GM19035 (cell line): ENCODE data around the gene NPEPL1.

Experiments used
- ATAC-seq: cut with Tn5 transposase; IDR thresholded peaks from one replicate; pipeline ENCODE4 v1.9.1; 2021; ENCODE audit not compliant: unreplicated experiment

Gene NPEPL1

GRCh38 chr20:58700121-58700821, 7.7 kb downstream of the NPEPL1 start:
- ATAC-seq = no peak

- no peak for ATAC-seq
Observed at GRCh38 chr20:58700823-58701222, 8.2 kb downstream of the NPEPL1 start.

GRCh38 chr20:58701431-58702160, 9.0 kb downstream of the NPEPL1 start:
- no peak for ATAC-seq

- no peak for ATAC-seq
Observed at GRCh38 chr20:58702161-58702510, 9.5 kb downstream of the NPEPL1 start.

GRCh38 chr20:58702859-58703648, 10.5 kb downstream of the NPEPL1 start:
- ATAC-seq = no peak

GRCh38 chr20:58703765-58704371, 11.3 kb downstream of the NPEPL1 start:
- ATAC-seq = no peak

GRCh38 chr20:58705208-58705926, 12.8 kb downstream of the NPEPL1 start:
- no peak for ATAC-seq

- no peak for ATAC-seq
Observed at GRCh38 chr20:58706150-58706892, 13.7 kb downstream of the NPEPL1 start.

GRCh38 chr20:58706975-58707681, 14.5 kb downstream of the NPEPL1 start:
- ATAC-seq = no peak

GRCh38 chr20:58707770-58708169, 15.2 kb downstream of the NPEPL1 start:
- no peak for ATAC-seq

- no peak for ATAC-seq
Observed at GRCh38 chr20:58708246-58708931, 15.8 kb downstream of the NPEPL1 start.

GRCh38 chr20:58709013-58709702, 16.6 kb downstream of the NPEPL1 start:
- ATAC-seq = no peak

GRCh38 chr20:58709703-58710039, 17.1 kb downstream of the NPEPL1 start:
- ATAC-seq = no peak

GRCh38 chr20:58710481-58711265, 18.1 kb downstream of the NPEPL1 start:
- ATAC-seq = no peak

GRCh38 chr20:58711266-58712051, 18.9 kb downstream of the NPEPL1 start:
- ATAC-seq = no peak

- no peak for ATAC-seq
Observed at GRCh38 chr20:58712151-58712791, 19.7 kb downstream of the NPEPL1 start.
